D721Med (cell line): ENCODE data around the gene OR2T27.

Experiments
- DNase-seq: peaks from one replicate; pipeline ENCODE4 v3.0.0; 2011; ENCODE audit warnings: low spot score; ENCODE audit not compliant: insufficient read length
- FAIRE-seq: peaks from 2 replicates; lab custom pipeline; 2011; peaks lifted over from hg19 to GRCh38; lab: Jason Lieb, UNC
- TF ChIP-seq, protein P1 (sequence below): IDR thresholded peaks from 2 replicates; pipeline ENCODE4 v1.5.1; 2012; ENCODE audit warnings: mild to moderate bottlenecking, control low read depth; ENCODE audit not compliant: insufficient read depth; ENCODE audit errors: missing control alignments

The OR2T27 gene

DNA sequence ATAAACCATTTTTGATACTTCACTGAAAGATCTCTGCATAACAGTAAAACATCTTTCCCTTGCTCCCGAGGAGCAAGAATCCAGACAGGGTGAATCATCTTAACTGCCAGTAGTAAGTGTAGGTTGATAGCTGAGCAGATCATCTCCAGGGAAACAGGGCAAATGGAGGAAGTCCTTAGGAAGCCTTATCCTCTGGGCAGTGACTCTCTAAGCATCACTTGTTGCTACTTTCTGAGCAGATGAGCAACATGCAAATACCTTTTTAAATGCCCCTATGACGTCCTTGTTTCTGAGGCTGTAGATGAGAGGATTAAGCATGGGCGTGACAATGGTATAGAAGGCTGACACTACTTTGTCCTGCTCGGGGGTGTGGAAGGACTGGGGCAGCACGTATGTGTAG is 29.4 kb downstream of the OR2T27 start:
- DNase-seq (no peak), FAIRE-seq (no peak)
- TF ChIP-seq, protein P1, sequence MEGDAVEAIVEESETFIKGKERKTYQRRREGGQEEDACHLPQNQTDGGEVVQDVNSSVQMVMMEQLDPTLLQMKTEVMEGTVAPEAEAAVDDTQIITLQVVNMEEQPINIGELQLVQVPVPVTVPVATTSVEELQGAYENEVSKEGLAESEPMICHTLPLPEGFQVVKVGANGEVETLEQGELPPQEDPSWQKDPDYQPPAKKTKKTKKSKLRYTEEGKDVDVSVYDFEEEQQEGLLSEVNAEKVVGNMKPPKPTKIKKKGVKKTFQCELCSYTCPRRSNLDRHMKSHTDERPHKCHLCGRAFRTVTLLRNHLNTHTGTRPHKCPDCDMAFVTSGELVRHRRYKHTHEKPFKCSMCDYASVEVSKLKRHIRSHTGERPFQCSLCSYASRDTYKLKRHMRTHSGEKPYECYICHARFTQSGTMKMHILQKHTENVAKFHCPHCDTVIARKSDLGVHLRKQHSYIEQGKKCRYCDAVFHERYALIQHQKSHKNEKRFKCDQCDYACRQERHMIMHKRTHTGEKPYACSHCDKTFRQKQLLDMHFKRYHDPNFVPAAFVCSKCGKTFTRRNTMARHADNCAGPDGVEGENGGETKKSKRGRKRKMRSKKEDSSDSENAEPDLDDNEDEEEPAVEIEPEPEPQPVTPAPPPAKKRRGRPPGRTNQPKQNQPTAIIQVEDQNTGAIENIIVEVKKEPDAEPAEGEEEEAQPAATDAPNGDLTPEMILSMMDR = no peak

DNA sequence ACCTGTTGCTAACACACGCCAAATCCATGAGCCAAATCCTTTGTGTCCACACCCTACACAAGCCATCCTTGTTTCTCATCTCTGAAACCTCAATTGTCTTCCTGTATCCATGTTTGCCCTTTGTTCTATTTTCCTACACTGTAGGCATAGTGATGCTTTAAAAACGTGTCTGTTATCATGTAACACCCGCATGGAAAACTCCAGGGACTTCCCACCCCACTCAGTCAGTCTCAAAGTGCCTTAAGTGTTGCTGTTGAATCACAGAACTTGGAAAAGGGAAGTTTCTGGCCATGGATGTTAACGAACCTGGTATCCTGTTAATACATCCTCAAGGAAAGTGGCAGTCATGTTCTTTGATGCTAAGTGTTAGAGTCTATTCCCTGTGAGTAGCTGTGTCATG is 30.2 kb downstream of the OR2T27 start:
- no peak for FAIRE-seq
- TF ChIP-seq, protein P1 = no peak
- DNase-seq = no peak

DNA sequence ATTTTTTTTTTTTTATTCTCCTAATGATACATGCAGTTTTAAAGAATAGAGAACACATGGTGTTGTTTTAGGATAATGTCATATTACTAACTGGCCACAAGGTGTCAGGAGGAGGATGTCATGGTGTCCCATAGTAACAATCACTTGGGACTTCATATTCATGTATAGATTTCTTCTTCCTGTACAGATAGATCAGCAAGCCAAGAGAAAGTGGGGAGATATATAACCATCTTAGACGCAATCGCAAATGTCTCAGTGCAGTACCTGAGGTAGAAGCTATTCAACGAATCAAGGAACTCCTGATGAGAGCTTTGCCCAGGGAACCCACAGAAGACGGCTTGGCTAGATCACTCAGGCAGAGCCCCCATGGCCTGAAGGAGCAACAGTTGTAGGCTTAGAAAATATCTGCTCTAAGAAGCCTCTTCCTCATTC is 32.7 kb downstream of the OR2T27 start:
- TF ChIP-seq, protein P1 = no peak
- FAIRE-seq (peak; percentile 87), DNase-seq (no peak)

DNA sequence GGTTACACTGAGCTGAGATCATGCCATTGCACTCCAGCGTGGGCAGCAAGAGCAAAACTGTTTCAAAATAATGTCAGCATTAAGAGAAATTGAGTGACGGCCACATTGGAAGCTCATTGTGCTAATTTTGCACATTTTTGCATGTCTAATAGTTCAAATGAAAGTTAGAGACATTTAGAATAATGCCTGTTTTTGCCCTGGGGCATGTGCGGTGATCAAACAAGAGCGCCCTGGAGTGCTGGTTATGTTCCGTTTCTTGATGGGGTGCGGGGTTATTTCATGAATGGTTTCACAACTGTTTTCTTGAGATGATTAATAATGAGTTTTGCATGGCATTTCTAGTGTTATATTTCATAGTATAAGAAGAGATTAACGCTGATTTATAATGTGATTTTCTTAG is 33.6 kb downstream of the OR2T27 start:
- DNase-seq (no peak), FAIRE-seq (no peak)
- TF ChIP-seq, protein P1 = no peak

DNA sequence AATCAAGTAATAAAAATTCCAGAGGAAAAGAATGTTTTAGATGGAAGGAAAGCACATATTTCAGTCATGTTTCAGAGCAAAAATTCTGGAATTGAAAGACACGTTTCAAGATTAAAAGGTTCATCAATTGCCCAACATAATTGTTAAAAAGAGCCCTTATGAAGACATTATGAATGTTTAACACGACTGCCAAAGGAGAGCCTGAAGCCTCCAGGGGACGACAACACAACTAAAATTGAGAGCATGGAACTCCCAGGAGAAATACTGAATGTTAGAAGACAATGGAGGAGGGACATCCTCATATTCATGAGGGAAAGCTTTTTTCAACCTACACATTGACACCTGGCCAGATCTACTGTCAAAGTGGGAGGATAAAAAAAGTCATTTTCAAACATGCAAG is 36.5 kb downstream of the OR2T27 start:
- TF ChIP-seq, protein P1 = no peak
- FAIRE-seq = peak; percentile 67
- DNase-seq = no peak

DNA sequence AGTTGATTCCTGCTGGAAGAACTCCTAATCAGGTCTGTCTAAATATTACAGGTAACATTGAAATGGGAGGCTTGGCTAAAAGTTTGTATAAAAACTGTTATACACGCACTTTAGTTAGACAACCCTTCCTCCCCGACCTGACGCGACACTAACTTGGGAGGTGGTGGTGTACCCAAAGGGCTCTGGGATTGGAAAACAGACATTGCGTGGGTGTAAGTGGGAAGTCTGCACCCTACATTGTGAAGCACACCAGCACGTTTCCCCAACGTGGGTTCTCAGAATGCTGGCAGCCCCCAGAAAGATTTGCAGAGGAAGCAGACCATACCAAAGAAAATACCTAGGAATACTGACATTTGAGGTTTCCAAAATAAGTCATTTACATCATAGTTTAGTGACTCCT is 37.2 kb downstream of the OR2T27 start:
- no peak for FAIRE-seq
- TF ChIP-seq, protein P1 = no peak
- no peak for DNase-seq

DNA sequence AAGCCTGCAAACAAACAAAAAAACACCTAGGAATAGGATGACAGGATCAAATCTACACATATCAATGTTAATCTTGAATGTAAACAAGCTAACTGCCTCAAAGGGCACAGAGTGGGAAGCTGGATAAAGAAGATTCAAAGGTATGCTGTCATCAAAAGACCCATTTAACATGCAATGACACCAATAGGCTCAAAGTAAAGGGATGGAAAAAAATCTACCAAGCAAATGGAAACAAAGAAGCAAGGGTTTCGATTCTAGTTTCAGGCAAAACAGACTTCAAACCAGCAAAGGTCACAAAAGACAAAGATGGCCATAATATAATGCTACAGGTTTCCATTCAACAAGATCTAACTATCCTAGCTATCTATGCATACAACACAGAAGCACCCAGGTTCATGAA is 41.6 kb downstream of the OR2T27 start:
- TF ChIP-seq, protein P1 = no peak
- FAIRE-seq (no peak), DNase-seq (no peak)
